NCI-H2029 (cell line): ENCODE measurements around the gene AKAP9.
"Not testable (repeated sequence)": the region's sequence is repeated elsewhere in the genome, so short reads cannot be mapped to it uniquely, and the experiment has no call there.

Experiments used
- DNase-seq: peaks from one replicate; lab custom pipeline; 2025; lab: John Stamatoyannopoulos, UW

AKAP9 gene

GRCh38 chr7:92010215-92010614 is 69.6 kb downstream of the AKAP9 start:
- no peak for DNase-seq

GRCh38 chr7:92013611-92014010 is 72.9 kb downstream of the AKAP9 start:
- no peak for DNase-seq

GRCh38 chr7:92020636-92021035 is 80.0 kb downstream of the AKAP9 start:
- DNase-seq: no peak

- DNase-seq: no peak
Measured at GRCh38 chr7:92025260-92025659, 84.6 kb downstream of the AKAP9 start.

- not testable (repeated sequence) for DNase-seq
Measured at GRCh38 chr7:92026635-92027034, 86.0 kb downstream of the AKAP9 start.

GRCh38 chr7:92027128-92027527 is 86.5 kb downstream of the AKAP9 start:
- DNase-seq: not testable (repeated sequence)

GRCh38 chr7:92028226-92028625 is 87.6 kb downstream of the AKAP9 start:
- no peak for DNase-seq

GRCh38 chr7:92028686-92029085 is 88.0 kb downstream of the AKAP9 start:
- DNase-seq: no peak

GRCh38 chr7:92034116-92034515 is 93.5 kb downstream of the AKAP9 start:
- DNase-seq: no peak

GRCh38 chr7:92035576-92035975 is 94.9 kb downstream of the AKAP9 start:
- DNase-seq: no peak

GRCh38 chr7:92039900-92040299 is 99.2 kb downstream of the AKAP9 start:
- no peak for DNase-seq

- DNase-seq: no peak
Measured at GRCh38 chr7:92042056-92042737, 101.5 kb downstream of the AKAP9 start.

- no peak for DNase-seq
Measured at GRCh38 chr7:92043098-92043497, 102.4 kb downstream of the AKAP9 start.

GRCh38 chr7:92043637-92044036 is 103.0 kb downstream of the AKAP9 start:
- no peak for DNase-seq

- no peak for DNase-seq
Measured at GRCh38 chr7:92044148-92044547, 103.5 kb downstream of the AKAP9 start.

GRCh38 chr7:92044940-92045339 is 104.3 kb downstream of the AKAP9 start:
- no peak for DNase-seq

- no peak for DNase-seq
Measured at GRCh38 chr7:92051655-92052054, 111.0 kb downstream of the AKAP9 start.

- DNase-seq: no peak
Measured at GRCh38 chr7:92052159-92052558, 111.5 kb downstream of the AKAP9 start.

GRCh38 chr7:92052684-92053083 is 112.0 kb downstream of the AKAP9 start:
- no peak for DNase-seq

- no peak for DNase-seq
Measured at GRCh38 chr7:92053312-92053711, 112.7 kb downstream of the AKAP9 start.

- DNase-seq: no peak
Measured at GRCh38 chr7:92056286-92056685, 115.6 kb downstream of the AKAP9 start.

GRCh38 chr7:92057375-92057774 is 116.7 kb downstream of the AKAP9 start:
- DNase-seq: no peak

- no peak for DNase-seq
Measured at GRCh38 chr7:92058040-92058439, 117.4 kb downstream of the AKAP9 start.

GRCh38 chr7:92058899-92059298 is 118.2 kb downstream of the AKAP9 start:
- no peak for DNase-seq
